ENCODE results near the gene DNAJB6. TPM values are rescaled to one million over a fixed set of nuclear protein-coding genes. Genes with fewer than 3 reads are reported as not detected.

DNAJB6 gene
- total and polyA plus RNA-seq, 2 of the 4 experiments (the other 2 are of a cell fraction): 93.4 to 165 TPM

- ChIA-PET POLR2A (ENCODE audit: unreplicated experiment) (no interaction called here), CTCF (no interaction called here)
- no TSS peak for BruUV-seq (replicated peaks)
Observed at GRCh38 chr7:157440346-157441022, 103.7 kb downstream of the DNAJB6 start.

More at GRCh38 chr7:157440346-157441022, 103.7 kb downstream of the DNAJB6 start:
- Histone ChIP-seq H3K9me1 (ENCODE audit: insufficient read depth, low read length) (no peaks in the 10 kb centered on the region), H4K5ac (ENCODE audit: low read depth, low read length) (no peak overlapping the region), H2AFZ (replicated peaks; ENCODE audit: low read length, poor library complexity) (no peak overlapping the region), H3K14ac (replicated peaks; ENCODE audit: low read depth, low read length) (no peak overlapping the region), H3K79me1 (ENCODE audit: low read depth in 1 of 2, low read length in 2 of 2) (no peaks in the 10 kb centered on the region), H2BK5ac (ENCODE audit: low read depth, low read length, poor library complexity, severe bottlenecking) (no peak overlapping the region), H3K4ac (ENCODE audit: low read depth, low read length) (no peak overlapping the region), H3K9ac (ENCODE audit: low read depth, low read length) (no peak overlapping the region), H3K18ac (ENCODE audit: low read depth, low read length) (no peak overlapping the region), H3K4me2 (ENCODE audit: low read depth, low read length) (no peak overlapping the region), H2BK120ac (ENCODE audit: low read depth, low read length) (no peak overlapping the region), H2AK5ac (ENCODE audit: low read depth, low read length) (no peak overlapping the region), H3K23ac (ENCODE audit: low read depth, low read length) (no peak overlapping the region), H4K8ac (ENCODE audit: low read depth in 2 of 2, low read length in 2 of 2) (no peak overlapping the region), H3K9me3 (ENCODE audit: control insufficient read depth, insufficient read depth, low read length) (no peaks in the 10 kb centered on the region), H3K4me3 (ENCODE audit: insufficient read depth, low read depth, low read length) (no peak overlapping the region), H3K4me1 (ENCODE audit: control insufficient read depth, insufficient read depth, low read length) (no peaks in the 10 kb centered on the region), H3K56ac (ENCODE audit: extremely low read depth, insufficient read depth, low read length) (no peak overlapping the region), H3K27me3 (ENCODE audit: control insufficient read depth, insufficient read depth, low read length) (no peaks in the 10 kb centered on the region; the same call in 1 of the 2 replicates), H2BK15ac (ENCODE audit: low read depth, low read length) (no peak overlapping the region), H2AK9ac (replicated peaks; ENCODE audit: low read depth, low read length, poor library complexity) (no peak overlapping the region), H4K20me1 (ENCODE audit: insufficient read depth, low read length) (no peaks in the 10 kb centered on the region), H3K36me3 (ENCODE audit: control insufficient read depth, insufficient read depth, low read length) (no peaks in the 10 kb centered on the region), H4K91ac (ENCODE audit: insufficient read depth, low read depth, low read length) (no peak overlapping the region), H2BK20ac (ENCODE audit: low read depth, low read length) (no peak overlapping the region), H3K27ac (ENCODE audit: insufficient read depth, low read length) (no peak overlapping the region)
- ATAC-seq (ENCODE audit: low read depth) (no peak), DNase-seq (no peak)
- dilution Hi-C loops (cut with HindIII; ENCODE audit: low sequenced_read_pairs, unreplicated experiment) (no loop called here), intact Hi-C loops (cut with micrococcal nuclease) (no loop called here), in situ Hi-C loops (cut with MboI; ENCODE audit: low sequenced_read_pairs) (no loop called here)
- TF ChIP-seq MAZ (IDR thresholded peaks at IDR 0.05; ENCODE audit: borderline replicate concordance, low read depth, low read length) (no peak), CHD1 (IDR thresholded peaks at IDR 0.05; ENCODE audit: low read depth, low read length) (no peak), MXI1 (IDR thresholded peaks at IDR 0.05; ENCODE audit: borderline replicate concordance, low read depth, low read length) (no peak), RFX5 (IDR thresholded peaks at IDR 0.05; ENCODE audit: low read depth, low read length) (no peak), RCOR1 (IDR thresholded peaks at IDR 0.05; ENCODE audit: insufficient replicate concordance, low read length) (no peak), ELK1 (IDR thresholded peaks at IDR 0.05; ENCODE audit: borderline replicate concordance, low read depth, low read length) (no peak), CTCF (conservative IDR thresholded peaks at IDR 0.05; ENCODE audit: low read depth, low read length) (no peak), POLR2A (IDR thresholded peaks at IDR 0.05; ENCODE audit: low read depth, low read length) (no peak), USF2 (IDR thresholded peaks at IDR 0.05; ENCODE audit: low read depth, low read length) (no peak), BHLHE40 (IDR thresholded peaks at IDR 0.05; ENCODE audit: low read depth, low read length) (no peak), RAD21 (IDR thresholded peaks at IDR 0.05; ENCODE audit: low read length) (no peak), SMC3 (IDR thresholded peaks at IDR 0.05; ENCODE audit: low read depth, low read length) (no peak), FOS (IDR thresholded peaks at IDR 0.05; ENCODE audit: low read depth, low read length) (no peak), NFE2L2 (IDR thresholded peaks at IDR 0.05; ENCODE audit: low read depth, low read length) (no peak), MAFK (IDR thresholded peaks at IDR 0.05; ENCODE audit: low read depth, low read length) (no peak), CEBPB (IDR thresholded peaks at IDR 0.05; ENCODE audit: low read depth, low read length) (no peak)
- 92% methylated on average over 14 of the region's 22 CpGs; no CpG with 5 or more reads in 1 of the 2 experiments for WGBS, 2 experiments (ENCODE audit: extremely low coverage in 2 of 2, insufficient read length in 1 of 2)

Measured in IMR-90 (cell line).